DND-41 (cell line): ENCODE results near the gene ATR.

Source experiments
- CTCF ChIP-seq: IDR thresholded peaks from 2 replicates; pipeline ENCODE4 v1.5.1; 2012; ENCODE audit warnings: borderline replicate concordance, low read length, moderate library complexity, mild to moderate bottlenecking; ENCODE audit not compliant: poor library complexity, severe bottlenecking; ENCODE audit errors: extremely low read depth
- EZH2 ChIP-seq: IDR thresholded peaks from 3 replicates; pipeline ENCODE4 v1.6.1; 2012; ENCODE audit warnings: borderline replicate concordance, low read depth, mild to moderate bottlenecking, moderate library complexity, low read length, inconsistent platforms; ENCODE audit not compliant: severe bottlenecking

GRCh38 chr3:142489572-142490323 lies 88.8 kb downstream of the ATR start:
- no peak for TF ChIP-seq CTCF
- TF ChIP-seq EZH2, result no peak
